Colonic mucosa (tissue), 4 donors: ENCODE measurements around the gene ZNF512B. TPM values are rescaled to one million over a fixed set of nuclear protein-coding genes. Genes with fewer than 3 reads are reported as not detected.
"Not testable (repeated sequence)": the region's sequence is repeated elsewhere in the genome, so short reads cannot be mapped to it uniquely, and the experiment has no call there.

ENCODE experiments used
- DNase-seq: peaks from one replicate; pipeline ENCODE4 v3.0.0-alpha.2; 2020
- H3K27ac ChIP-seq: fragments of 200-600 bp; one replicate; pipeline ENCODE4 v1.8.0; 2021
- H3K27me3 ChIP-seq: fragments of 200-600 bp; one replicate; pipeline ENCODE4 v1.8.0; 2021
- H3K36me3 ChIP-seq: fragments of 200-600 bp; one replicate; pipeline ENCODE4 v1.8.0; 2021
- H3K4me1 ChIP-seq: fragments of 200-600 bp; one replicate; pipeline ENCODE4 v1.8.0; 2021; ENCODE audit warnings: mild to moderate bottlenecking
- H3K4me3 ChIP-seq: fragments of 200-600 bp; one replicate; pipeline ENCODE4 v1.8.0; 2021
- H3K9ac ChIP-seq, 2 donors: one replicate each; pipeline ENCODE4 v1.7.0; 2013; ENCODE audit warnings: control low read depth in 2 of 2, low read depth in 2 of 2, low read length in 2 of 2
- H3K9me3 ChIP-seq: fragments of 200-600 bp; one replicate; pipeline ENCODE4 v1.8.0; 2021
- intact Hi-C: fragments of 100-400 bp; cut with DNase I; formaldehyde crosslinking; loops from one replicate; pipeline ENCODE4 v1.14.1; 2022
- total RNA-seq, 2 donors: library from RNA; stranded (reverse); fragmentation: NEBNext Ultra II Directional in 1 of 2; extraction: Animal tissue kit (Norgen Biotek cat#: 25700) in 1 of 2; gene quantifications; one replicate each; pipeline ENCODE4 v1.2.1, GENCODE V29; 2021
- TF ChIP-seq, protein P1 (sequence below): fragments of 200-600 bp; IDR thresholded peaks from one replicate; pipeline ENCODE4 v1.8.0; 2022; ENCODE audit warnings: antibody characterized with exemption, mild to moderate bottlenecking
- donor health status: healthy.
- donor health status: DM: no; HTN: no; CAD: no.
- donor health status: DM: no; HTN: no; CAD: no.

Gene ZNF512B
- total RNA-seq, 2 donors from 2014 or later = 1.9 TPM

DNA sequence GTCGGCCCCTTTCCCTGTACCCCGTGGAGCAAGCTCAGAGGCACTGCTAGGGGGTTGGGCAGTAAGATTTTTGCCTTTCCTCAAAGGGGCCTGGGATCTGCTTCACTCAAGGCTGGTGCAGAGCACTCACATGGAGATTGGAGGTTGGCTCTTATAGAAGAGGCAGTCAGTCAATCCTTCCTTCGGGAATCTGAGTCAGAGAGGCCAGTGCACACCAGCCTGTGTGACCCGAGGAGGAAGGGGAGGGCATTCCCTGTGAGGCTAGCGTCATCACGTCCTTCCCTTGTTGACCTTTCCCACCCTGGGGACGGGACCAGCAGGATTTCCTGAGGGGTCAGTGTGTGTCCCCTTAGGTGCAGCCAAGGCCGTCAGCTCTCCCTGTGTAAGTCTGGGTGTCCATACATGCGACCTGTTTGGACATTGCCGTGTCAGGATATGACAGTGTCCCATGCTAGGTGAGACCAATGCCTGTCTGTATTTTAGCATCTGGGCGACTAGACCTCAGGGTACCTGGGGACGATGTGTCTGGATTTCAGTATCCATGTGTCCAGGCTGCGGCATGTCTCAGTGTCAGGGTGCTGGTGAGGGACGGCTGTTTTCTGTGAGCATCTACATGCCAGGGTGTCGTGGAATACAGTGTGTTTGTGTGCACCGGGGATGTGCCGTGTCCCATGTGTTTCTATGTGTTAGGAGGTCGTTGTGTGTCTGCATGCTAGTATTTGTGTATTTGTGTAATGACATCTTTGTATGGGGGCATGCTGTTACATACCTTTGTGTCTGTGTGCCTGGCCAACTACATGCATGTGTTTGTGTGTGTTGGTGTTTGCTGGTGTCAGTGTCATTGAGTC is 2.8 kb upstream of the ZNF512B start:
- TF ChIP-seq, protein P1, sequence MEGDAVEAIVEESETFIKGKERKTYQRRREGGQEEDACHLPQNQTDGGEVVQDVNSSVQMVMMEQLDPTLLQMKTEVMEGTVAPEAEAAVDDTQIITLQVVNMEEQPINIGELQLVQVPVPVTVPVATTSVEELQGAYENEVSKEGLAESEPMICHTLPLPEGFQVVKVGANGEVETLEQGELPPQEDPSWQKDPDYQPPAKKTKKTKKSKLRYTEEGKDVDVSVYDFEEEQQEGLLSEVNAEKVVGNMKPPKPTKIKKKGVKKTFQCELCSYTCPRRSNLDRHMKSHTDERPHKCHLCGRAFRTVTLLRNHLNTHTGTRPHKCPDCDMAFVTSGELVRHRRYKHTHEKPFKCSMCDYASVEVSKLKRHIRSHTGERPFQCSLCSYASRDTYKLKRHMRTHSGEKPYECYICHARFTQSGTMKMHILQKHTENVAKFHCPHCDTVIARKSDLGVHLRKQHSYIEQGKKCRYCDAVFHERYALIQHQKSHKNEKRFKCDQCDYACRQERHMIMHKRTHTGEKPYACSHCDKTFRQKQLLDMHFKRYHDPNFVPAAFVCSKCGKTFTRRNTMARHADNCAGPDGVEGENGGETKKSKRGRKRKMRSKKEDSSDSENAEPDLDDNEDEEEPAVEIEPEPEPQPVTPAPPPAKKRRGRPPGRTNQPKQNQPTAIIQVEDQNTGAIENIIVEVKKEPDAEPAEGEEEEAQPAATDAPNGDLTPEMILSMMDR = no peak
- no peaks in the 10 kb centered on the region for H3K9me3 ChIP-seq
- no peak for DNase-seq
- intact Hi-C loops = loop anchor here (10.0 kb wide), 2 partner anchors 188 to 438 kb away; partner anchors contain the start of gene PTK6
- H3K4me3 ChIP-seq = no peak overlapping the region
- no peak overlapping the region for H3K27ac ChIP-seq
- no peaks in the 10 kb centered on the region for H3K36me3 ChIP-seq
- no peak overlapping the region for H3K9ac ChIP-seq
- peaks cover 5% of the 10 kb centered on the region for H3K27me3 ChIP-seq
- peaks cover 8% of the 10 kb centered on the region for H3K4me1 ChIP-seq

DNA sequence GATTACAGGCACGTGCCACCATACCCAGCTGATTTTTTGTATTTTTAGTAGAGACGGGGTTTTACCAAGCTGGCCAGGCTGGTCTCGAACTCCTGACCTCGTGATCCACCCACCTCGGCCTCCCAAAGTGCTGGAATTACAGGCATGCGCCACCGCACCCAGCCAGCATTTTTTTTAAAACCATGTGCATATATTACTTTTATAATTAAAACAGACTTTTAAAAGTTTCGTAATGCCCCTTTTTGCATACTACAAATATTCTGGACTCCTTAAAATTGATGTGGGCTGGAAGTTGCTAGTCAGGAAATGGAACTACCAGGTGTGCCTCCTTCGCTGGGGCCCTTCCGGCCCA is 2.2 kb upstream of the ZNF512B start:
- not testable (repeated sequence) for H3K36me3 ChIP-seq, H3K4me3 ChIP-seq, H3K9ac ChIP-seq, H3K27ac ChIP-seq, H3K9me3 ChIP-seq, H3K27me3 ChIP-seq, H3K4me1 ChIP-seq, DNase-seq
- intact Hi-C loops = loop anchor here (10.0 kb wide), 2 partner anchors 187 to 437 kb away; partner anchors contain the start of gene PTK6

DNA sequence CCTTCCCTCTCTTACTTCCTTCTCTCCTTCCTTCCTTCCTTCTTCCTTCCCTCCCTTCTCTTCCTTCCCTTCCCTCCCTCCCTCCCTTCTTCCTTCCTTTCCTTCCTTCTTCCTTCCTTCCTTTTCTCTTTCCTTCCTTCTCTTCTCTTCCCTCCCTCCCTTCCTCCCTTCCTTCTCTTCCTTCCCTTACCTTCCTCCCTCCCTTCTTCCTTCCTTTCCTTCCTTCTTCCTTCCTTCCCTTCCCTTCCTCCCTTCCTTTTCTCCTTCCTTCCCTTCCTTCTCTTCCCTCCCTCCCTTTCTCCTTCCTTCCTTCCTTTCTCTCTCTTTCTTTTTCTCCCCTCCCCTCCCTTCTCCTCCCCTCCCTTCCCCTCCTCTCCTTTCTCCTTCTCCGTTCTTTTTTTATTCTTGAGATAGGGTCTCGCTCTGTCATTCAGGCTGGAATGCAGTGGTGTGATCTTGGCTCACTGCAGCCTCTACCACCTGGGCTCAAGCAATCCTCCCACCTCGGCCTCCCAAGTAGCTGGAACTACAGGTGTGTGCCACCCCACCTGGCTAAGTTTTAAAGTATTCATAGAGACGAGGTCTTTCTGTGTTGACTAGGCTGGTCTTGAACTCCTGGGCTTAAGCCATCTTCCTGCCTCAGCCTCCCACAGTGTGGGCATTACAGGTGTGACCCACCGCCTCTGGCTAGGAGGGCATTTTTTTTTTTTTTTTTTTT is 1.1 kb upstream of the ZNF512B start:
- no peak for DNase-seq
- Histone ChIP-seq H3K27ac (no peak overlapping the region), H3K4me1 (peaks cover 8% of the 10 kb centered on the region), H3K27me3 (peaks cover 5% of the 10 kb centered on the region), H3K4me3 (no peak overlapping the region), H3K36me3 (no peaks in the 10 kb centered on the region), H3K9ac (no peak overlapping the region), H3K9me3 (no peaks in the 10 kb centered on the region)
- intact Hi-C loops = loop anchor here (10.0 kb wide), 2 partner anchors 186 to 436 kb away; partner anchors contain the start of gene PTK6
- TF ChIP-seq, protein P1 = no peak

DNA sequence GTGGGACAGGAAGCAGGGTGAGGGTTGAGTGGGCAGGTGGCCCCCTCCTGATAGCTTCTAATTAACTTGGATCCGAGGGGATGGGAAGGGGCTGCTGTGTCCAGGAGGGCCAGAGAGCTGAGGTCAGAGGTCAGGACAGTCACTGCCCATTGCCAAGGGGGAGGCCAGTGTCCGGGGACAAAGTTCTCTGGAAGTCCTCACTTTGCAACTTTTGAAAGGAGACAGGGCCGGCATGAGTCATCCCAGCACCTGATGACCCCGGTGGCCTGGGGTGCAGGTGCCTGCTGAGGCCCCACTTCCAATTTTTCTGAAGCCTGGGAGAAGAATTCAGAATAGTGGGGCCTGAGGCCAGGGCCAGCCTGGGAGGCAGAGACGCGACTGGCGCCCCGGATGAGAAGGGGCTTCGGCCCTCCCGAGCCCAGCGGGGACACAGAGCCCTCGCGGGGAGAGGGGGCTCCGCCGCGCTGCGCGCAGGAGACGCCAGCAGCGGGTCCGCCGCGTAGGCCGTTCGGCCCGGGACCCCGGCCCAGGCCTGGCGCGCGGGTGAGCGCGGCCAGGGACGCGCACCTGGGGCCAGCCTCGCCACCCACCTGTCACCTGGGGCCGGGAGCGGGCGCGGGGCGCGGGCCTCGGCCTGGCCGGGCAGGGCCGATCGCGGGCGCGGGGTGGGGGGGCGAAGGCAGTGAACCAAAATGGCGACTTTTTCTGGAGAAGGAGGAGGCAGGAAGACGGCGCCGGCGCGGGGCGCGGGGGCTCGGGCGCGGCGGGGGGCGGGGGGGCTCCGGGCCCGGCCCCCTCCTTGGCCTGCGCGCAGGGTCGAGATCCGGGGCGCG is 586 bp downstream of the ZNF512B start:
- H3K4me1 ChIP-seq = peaks cover 6% of the 10 kb centered on the region
- intact Hi-C loops = no loop called here
- no peaks in the 10 kb centered on the region for H3K36me3 ChIP-seq
- no peaks in the 10 kb centered on the region for H3K9me3 ChIP-seq
- H3K27me3 ChIP-seq = peaks cover 5% of the 10 kb centered on the region
- H3K4me3 ChIP-seq = peak overlapping the region; percentile 45
- peak overlapping the region; percentile 57 to 87 for H3K9ac ChIP-seq
- TF ChIP-seq, protein P1 = no peak
- H3K27ac ChIP-seq = no peak overlapping the region
- DNase-seq = no peak

DNA sequence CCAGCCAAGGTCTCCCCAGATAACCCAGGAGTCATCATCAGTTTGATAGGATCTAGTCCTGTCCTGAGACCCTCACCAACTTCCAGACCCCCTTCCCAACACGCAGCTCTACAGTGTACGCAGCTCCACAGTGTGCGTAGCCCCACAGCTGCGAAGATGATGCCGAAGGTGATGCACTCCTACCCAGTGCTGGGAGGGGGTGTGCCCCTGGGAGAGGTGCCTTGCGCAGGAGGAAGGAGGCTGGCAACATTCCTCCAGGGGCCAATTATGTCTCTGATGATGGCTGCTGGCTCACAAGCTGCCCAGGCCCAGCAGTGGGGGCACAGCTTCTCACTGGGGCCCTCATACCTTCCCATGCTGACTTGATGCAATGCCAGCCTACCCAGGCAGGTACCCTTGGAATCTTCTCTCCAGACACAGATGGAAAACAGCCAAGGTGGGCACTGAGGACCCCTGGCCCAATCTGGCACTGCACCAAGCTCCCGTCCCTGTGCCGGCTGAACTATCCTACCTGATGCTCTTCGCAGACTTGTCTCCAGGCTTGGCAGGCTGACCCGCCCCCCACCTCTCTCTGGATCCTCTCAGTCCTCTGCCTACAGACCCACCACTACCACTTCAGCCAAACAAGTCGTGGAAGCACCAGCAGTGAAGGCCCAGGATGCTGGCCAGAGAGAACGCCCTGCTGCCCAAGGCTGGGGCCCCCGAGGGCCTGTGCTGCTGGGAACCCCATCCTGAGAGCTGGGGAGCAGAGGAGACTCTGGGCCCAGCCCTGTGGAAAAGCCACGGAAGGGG is 1.4 kb downstream of the ZNF512B start:
- H3K36me3 ChIP-seq = no peaks in the 10 kb centered on the region
- peak overlapping the region; percentile 45 for H3K4me3 ChIP-seq
- no peak overlapping the region for H3K27ac ChIP-seq
- intact Hi-C loops = no loop called here
- no peak for DNase-seq
- TF ChIP-seq, protein P1 = no peak
- peaks cover 5% of the 10 kb centered on the region for H3K27me3 ChIP-seq
- H3K9ac ChIP-seq = peak overlapping the region in 1 of 2 donors; percentile 87
- no peaks in the 10 kb centered on the region for H3K9me3 ChIP-seq
- H3K4me1 ChIP-seq = no peaks in the 10 kb centered on the region
